NB4 (cell line): ENCODE data around the gene MYH9.

Experiments used
- CTCF ChIP-seq: IDR thresholded peaks from one replicate; pipeline ENCODE4 v1.5.1; 2012; ENCODE audit warnings: low read depth, low read length
- POLR2A ChIP-seq: IDR thresholded peaks from 2 replicates; pipeline ENCODE4 v1.6.1; 2011; ENCODE audit warnings: mild to moderate bottlenecking; ENCODE audit not compliant: insufficient read length; ENCODE audit errors: extremely low read depth

GRCh38 chr22:36397131-36398093, 9.6 kb upstream of the MYH9 start:
- TF ChIP-seq CTCF, result no peak
- no peak for TF ChIP-seq POLR2A
